Omental fat pad (tissue), 4 donors: Measurements from ENCODE around the gene SUPT7L. TPM values are rescaled to one million over a fixed set of nuclear protein-coding genes. Genes with fewer than 3 reads are reported as not detected.

ENCODE experiments used
- ATAC-seq: fragments of 150-250 bp; one replicate; pipeline ENCODE4 v1.9.1; 2016; ENCODE audit warnings: mild to moderate bottlenecking, moderate library complexity; ENCODE audit not compliant: low FRiP score
- DNase-seq: peaks from one replicate; pipeline ENCODE4 v3.0.0-alpha.2; 2019; ENCODE audit warnings: low spot score
- total RNA-seq, 4 donors: library from RNA; depleted of rRNA; stranded (reverse); fragments of >200 nt; gene quantifications; one replicate each; pipeline ENCODE4 v1.1.0, GENCODE V29; 2016
- TF ChIP-seq, protein P1 (sequence below), 3 donors: fragments of 450-650 bp; IDR thresholded peaks; one replicate each; pipeline ENCODE4 v1.5.1; 2016 to 2017; ENCODE audit warnings: antibody characterized with exemption in 3 of 3, mild to moderate bottlenecking in 3 of 3, moderate library complexity in 2 of 3

SUPT7L gene
- total RNA-seq, 4 donors from 2014 or later: 24.9 to 32.9 (median 28.0) TPM

DNA sequence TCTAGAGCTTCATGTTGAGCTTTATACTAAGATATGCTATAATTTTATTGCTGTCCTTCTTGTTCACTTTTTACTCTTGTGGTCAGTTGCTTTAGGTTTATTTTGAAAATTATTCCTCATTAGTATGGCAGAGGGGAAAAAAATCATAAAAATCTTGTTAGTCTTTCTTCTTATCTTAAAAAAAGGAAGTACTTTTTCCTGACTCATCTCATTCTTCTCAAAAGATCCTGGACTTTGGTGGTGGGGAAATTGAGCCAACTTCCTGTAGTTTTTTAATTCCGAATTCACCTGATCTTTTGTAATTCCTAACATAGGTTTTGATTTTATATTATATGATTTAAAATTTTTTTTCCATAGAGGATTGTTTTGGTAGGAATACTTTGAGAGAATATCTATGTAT is 4.0 kb upstream of the SUPT7L start:
- TF ChIP-seq, protein P1, sequence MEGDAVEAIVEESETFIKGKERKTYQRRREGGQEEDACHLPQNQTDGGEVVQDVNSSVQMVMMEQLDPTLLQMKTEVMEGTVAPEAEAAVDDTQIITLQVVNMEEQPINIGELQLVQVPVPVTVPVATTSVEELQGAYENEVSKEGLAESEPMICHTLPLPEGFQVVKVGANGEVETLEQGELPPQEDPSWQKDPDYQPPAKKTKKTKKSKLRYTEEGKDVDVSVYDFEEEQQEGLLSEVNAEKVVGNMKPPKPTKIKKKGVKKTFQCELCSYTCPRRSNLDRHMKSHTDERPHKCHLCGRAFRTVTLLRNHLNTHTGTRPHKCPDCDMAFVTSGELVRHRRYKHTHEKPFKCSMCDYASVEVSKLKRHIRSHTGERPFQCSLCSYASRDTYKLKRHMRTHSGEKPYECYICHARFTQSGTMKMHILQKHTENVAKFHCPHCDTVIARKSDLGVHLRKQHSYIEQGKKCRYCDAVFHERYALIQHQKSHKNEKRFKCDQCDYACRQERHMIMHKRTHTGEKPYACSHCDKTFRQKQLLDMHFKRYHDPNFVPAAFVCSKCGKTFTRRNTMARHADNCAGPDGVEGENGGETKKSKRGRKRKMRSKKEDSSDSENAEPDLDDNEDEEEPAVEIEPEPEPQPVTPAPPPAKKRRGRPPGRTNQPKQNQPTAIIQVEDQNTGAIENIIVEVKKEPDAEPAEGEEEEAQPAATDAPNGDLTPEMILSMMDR (IDR thresholded peaks at IDR 0.05): no peak
- DNase-seq: no peak
- ATAC-seq: no peak

GRCh38 chr2:27664622-27665363 is 1.4 kb upstream of the SUPT7L start:
- TF ChIP-seq, protein P1 (IDR thresholded peaks at IDR 0.05): no peak
- no peak for DNase-seq
- no peak for ATAC-seq

DNA sequence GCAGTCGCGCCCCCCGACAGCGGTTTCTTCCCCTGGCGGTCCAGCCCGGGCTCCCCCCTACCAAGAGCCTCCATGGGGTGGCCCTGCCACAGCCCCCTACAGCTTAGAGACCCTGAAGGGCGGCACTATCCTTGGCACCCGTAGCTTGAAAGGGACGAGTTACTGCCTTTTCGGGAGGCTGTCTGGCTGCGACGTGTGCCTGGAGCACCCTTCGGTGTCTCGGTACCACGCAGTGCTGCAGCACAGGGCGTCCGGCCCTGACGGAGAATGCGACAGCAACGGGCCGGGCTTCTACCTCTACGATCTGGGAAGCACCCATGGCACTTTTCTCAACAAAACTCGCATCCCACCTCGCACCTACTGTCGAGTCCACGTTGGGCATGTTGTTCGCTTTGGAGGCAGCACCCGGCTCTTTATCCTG is 750 bp upstream of the SUPT7L start:
- TF ChIP-seq, protein P1 (IDR thresholded peaks at IDR 0.05): no peak
- DNase-seq: no peak
- ATAC-seq: no peak

- TF ChIP-seq, protein P1 (IDR thresholded peaks at IDR 0.05): no peak
- ATAC-seq (no peak), DNase-seq (no peak)
These were observed 2.0 kb downstream of the SUPT7L start for GRCh38 chr2:27661371-27661770.

DNA sequence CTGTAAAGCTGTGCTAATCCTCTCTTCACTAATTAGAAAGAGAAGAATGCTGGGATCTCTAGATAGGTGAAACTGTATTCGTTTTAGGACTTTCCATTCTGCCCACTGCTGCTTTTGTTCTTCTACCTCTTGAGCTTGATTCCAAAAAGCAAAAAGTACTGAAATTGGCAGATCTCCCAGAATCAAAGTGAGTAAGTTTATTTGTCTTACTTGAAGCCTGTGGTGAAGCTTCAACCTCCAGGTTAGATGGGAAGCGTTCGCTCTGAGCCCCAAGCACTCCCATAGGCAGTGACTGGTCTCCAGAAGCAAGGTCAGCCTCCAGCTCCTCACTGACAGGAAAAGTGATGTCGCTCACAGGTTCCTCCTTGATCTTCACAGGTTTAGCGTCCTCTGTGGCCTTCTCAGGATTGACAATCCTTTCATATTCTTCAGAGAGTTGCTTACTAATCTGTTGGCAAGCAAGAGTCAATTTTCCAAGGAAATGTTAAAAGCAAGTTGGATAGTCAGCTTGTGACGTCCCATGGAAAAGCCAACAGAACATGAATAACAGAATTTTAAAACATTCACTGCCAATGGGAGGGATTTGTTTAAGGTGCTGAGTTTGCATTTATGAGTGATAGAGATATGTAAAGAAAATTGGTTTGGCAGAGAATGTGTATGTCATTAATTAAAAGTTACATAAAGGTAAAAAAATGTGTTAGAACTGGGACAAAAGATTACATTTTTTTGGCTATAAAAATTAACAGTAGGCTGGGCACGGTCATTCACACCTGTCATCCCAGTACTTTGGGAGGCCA is 8.1 kb downstream of the SUPT7L start:
- TF ChIP-seq, protein P1 (IDR thresholded peaks at IDR 0.05): no peak
- ATAC-seq (no peak), DNase-seq (no peak)

DNA sequence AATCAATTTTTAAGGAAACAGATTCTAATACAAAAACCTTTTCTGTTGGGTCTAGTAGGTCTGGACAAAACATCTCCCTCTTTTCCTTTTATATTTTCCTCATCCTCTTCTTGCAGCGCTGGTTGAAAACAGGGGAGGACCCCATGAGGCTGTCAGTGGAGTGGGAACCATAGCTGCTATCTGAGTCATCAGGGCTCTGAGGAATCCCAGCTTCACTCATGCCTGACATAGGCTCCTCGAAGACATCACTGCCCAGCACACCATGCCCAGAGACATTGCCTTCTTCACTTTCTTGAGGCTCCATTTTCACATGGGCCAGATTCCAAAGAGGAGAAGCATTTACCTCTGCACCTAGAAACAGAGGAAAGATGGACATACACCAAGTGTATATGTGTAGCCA is 10.0 kb downstream of the SUPT7L start:
- ATAC-seq (no peak), DNase-seq (no peak)
- TF ChIP-seq, protein P1 (IDR thresholded peaks at IDR 0.05): no peak
